GM12864 (cell line): ENCODE results near the gene ELL3.
"Not testable (repeated sequence)": the region's sequence is repeated elsewhere in the genome, so short reads cannot be mapped to it uniquely, and the experiment has no call there.

Experiments used
- DNase-seq: peaks from one replicate; pipeline ENCODE4 v3.0.0-alpha.2; 2011; ENCODE audit warnings: low read depth
- H3K4me3 ChIP-seq: 2 replicates; pipeline ENCODE4 v1.5.1; 2011; ENCODE audit warnings: mild to moderate bottlenecking, low read depth, low read length, control low read depth
- TF ChIP-seq, protein P1 (sequence below): IDR thresholded peaks from 2 replicates; pipeline ENCODE4 v1.5.1; 2011; ENCODE audit warnings: low read depth, mild to moderate bottlenecking, moderate library complexity, low read length, control low read depth, inconsistent platforms; ENCODE audit errors: missing control alignments

ELL3 gene, protein sequence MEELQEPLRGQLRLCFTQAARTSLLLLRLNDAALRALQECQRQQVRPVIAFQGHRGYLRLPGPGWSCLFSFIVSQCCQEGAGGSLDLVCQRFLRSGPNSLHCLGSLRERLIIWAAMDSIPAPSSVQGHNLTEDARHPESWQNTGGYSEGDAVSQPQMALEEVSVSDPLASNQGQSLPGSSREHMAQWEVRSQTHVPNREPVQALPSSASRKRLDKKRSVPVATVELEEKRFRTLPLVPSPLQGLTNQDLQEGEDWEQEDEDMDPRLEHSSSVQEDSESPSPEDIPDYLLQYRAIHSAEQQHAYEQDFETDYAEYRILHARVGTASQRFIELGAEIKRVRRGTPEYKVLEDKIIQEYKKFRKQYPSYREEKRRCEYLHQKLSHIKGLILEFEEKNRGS

DNA sequence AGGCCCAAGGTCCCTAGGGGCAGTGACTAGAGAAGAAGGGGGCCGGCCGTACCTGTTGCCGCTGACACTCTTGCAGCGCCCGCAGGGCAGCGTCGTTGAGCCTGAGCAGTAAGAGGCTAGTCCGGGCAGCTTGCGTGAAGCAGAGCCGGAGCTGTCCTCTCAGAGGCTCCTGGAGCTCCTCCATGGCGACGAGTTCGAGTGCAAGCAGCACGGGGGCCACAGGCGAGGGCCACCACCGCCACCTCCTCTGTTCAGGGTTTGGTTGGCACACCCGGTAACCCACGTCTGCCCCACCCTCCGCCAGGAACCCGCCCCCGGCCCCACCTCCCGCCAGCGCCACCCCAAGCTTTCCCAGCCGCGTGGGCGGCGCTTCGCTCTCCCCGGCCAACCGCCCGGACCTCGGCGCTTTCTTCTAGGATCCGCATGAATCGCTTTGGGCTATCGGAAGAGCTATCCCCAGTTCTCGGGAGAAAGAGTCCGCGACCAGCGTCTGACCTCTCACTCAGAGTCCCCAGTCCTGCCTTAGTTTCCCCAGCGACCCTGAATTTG is at the start of gene ELL3:
Gene ELL3, minus strand, starts transcription at position 249 of the 549 bp plus-strand sequence. Its CDS starts 65 bp downstream, at position 184.
- no peak for DNase-seq
- TF ChIP-seq, protein P1, sequence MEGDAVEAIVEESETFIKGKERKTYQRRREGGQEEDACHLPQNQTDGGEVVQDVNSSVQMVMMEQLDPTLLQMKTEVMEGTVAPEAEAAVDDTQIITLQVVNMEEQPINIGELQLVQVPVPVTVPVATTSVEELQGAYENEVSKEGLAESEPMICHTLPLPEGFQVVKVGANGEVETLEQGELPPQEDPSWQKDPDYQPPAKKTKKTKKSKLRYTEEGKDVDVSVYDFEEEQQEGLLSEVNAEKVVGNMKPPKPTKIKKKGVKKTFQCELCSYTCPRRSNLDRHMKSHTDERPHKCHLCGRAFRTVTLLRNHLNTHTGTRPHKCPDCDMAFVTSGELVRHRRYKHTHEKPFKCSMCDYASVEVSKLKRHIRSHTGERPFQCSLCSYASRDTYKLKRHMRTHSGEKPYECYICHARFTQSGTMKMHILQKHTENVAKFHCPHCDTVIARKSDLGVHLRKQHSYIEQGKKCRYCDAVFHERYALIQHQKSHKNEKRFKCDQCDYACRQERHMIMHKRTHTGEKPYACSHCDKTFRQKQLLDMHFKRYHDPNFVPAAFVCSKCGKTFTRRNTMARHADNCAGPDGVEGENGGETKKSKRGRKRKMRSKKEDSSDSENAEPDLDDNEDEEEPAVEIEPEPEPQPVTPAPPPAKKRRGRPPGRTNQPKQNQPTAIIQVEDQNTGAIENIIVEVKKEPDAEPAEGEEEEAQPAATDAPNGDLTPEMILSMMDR, result no peak
- peak within 1 kb of the TSS; percentile 48 for H3K4me3 ChIP-seq

DNA sequence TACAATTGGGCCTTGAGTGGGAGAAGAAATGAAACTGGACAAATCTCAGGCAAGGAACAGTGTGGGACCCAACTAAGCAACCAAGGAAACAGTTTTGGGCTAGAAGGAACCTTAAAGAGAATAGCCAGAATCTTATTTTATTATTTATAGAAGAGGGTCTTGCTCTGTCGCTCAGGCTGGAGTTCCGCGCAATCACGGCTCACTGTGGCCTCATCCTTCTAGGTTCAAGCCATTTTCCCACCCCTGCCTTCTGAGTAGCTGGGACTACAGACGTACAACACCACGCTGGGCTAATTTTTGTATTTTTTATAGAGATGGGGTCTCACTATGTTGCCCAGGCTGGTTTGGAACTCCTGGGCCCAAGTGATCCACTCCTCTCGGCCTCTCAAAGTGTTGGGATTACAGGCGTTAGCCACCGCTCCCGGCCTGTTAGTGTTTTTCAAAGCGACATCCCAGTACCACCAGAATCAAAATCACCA is 49.3 kb upstream of the ELL3 start:
- peak overlapping the region; percentile 76; the same call in 1 of the 2 replicates for H3K4me3 ChIP-seq

DNA sequence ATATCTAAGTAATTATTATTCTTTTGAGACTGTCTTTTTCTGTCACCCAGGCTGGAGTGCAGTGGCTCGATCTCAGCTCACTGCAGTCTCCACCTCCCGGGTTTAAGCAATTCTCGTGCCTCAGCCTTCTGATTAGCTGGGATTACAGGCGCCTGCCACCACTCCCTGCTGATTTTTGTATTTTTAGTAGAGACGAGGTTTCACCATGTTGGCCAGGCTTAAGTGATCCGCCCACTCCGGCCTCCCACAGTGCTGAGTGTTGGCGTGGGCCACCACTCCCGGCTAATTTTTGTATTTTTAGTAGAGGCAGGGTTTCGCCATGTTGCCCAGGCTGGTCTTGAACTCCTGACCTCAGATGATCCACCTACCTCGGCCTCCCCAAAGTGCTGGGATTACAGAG is 48.5 kb upstream of the ELL3 start:
- not testable (repeated sequence) for DNase-seq, H3K4me3 ChIP-seq

More for the DNA sequence above, 49.3 kb upstream of the ELL3 start:
- TF ChIP-seq, protein P1, result no peak
- DNase-seq, result no peak

DNA sequence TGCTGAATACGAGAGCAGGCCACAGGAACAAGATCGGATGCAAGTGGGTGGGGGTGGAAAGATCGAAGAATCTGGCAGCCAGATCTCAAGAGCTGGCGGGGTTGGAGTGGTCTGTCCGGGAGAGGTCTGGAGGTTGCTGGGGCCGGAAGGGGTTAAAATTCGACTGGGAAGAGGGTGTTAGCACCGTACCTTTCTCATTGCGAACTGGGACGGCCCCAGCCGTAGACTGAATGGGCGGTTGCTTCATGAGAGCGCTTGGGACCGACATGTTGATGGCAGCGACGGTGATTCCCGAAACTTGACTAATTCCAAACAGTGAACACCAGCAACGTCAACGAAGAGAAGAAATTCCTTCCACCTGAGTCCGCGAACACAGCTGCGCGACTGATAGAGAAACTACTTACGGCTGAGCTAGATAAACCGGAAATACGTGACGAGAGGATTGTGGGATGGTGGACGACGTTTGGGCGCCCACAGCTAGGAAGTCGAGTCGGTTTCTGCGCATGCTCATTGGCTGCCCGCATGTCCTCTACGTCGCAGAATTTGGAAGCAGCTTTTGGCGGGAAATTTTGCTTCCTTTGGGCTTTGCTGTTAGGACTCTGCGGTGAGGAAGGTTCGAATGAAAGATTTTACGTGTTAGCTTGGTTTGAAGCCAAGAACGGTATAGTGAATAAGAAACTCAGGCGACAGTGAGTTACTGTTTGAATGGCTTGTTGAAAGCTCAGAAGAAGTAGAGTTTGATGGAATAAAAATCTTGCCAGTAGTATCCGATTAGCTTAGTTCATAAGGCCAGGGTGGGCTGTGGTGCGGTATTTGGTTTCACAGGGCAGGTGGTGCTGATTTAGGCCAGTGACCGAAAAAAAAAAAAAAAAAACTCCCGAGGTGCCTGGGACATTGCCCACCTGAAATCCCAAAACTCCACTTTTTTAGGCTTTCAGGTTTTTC is 47.8 kb upstream of the ELL3 start, which contains the start of gene MFAP1:
Gene MFAP1, minus strand, starts transcription at position 389 of the 945 bp plus-strand sequence. Its CDS starts 121 bp downstream, at position 268.
- peak within 1 kb of the TSS; percentile 100 for H3K4me3 ChIP-seq
- DNase-seq, result peak; percentile 96
- TF ChIP-seq, protein P1, result no peak

DNA sequence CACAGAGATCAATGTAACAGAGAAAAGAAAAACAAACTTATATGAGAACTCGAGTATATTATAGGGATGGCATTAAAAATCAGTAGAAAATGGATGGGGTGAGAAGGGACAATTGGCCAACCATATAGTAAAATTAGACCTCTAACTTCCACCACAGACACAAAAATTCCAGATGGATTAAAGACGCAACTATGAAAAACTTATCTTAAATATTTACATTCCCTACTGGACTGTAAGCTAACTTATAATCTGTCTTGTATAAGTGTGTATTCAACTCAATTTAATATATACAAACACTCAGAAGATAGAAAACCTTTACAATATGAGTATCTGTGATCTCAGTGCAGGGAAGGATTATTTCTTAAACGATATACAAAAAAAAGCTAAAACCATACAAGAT is 44.7 kb upstream of the ELL3 start:
- no peak for DNase-seq
- H3K4me3 ChIP-seq, result no peak overlapping the region
- TF ChIP-seq, protein P1, result no peak

DNA sequence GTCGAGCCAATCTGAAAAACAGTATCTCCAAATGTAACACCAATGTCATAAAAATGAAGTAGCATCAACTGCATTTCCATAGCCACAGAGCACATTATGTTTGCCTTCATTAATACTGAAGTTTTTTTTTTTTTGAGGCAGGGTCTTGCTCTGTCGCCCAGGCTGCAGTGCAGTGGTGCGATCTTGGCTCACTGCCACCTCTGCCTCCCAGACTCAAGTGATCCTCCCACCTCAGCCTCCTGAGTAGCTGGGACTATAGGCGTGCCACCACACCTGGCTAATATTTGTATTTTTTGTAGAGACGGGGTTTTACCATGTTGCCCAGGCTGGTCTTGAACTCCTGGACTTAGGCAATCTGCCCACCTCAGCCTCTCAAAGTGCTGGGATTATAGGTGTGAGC is 38.3 kb upstream of the ELL3 start:
- H3K4me3 ChIP-seq, DNase-seq: not testable (repeated sequence)

DNA sequence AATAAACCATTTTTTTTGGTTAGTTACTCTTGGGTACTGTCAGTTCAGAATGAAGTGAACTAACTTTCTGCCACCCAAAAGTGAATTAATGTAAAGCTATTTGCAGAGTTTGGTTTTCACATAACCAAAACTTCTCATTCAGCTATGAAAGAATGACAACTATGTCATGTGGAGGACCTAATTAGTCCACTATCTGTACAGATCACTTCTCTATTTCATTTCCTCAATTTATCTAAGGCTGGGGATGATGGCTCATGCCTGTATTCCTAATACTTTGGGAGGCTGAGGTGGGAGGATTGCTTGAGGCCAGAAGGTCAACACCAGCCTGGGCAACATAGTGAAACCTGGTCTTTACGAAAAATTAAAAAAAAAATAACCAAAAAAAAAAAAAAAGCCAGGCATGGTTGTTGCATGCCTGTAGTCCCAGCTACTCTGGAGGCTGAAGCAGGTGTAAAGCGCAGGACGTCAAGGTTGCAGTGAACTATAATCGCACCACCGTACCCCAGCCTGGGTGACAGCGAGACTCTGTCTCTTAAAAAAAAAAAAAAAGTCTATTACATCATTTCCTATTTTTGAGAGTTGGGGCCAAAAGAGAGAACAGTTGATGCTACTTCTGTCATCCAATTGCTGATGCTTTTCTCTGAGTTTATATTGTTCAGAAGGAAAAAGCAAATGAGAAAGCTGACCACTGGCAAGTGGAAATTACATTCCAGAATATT is 32.4 kb upstream of the ELL3 start:
- DNase-seq, result no peak

More for the DNA sequence above, 32.4 kb upstream of the ELL3 start:
- TF ChIP-seq, protein P1, result no peak
- no peak overlapping the region for H3K4me3 ChIP-seq
